ENCODE measurements around the gene ZFYVE21.

The ZFYVE21 gene

DNA sequence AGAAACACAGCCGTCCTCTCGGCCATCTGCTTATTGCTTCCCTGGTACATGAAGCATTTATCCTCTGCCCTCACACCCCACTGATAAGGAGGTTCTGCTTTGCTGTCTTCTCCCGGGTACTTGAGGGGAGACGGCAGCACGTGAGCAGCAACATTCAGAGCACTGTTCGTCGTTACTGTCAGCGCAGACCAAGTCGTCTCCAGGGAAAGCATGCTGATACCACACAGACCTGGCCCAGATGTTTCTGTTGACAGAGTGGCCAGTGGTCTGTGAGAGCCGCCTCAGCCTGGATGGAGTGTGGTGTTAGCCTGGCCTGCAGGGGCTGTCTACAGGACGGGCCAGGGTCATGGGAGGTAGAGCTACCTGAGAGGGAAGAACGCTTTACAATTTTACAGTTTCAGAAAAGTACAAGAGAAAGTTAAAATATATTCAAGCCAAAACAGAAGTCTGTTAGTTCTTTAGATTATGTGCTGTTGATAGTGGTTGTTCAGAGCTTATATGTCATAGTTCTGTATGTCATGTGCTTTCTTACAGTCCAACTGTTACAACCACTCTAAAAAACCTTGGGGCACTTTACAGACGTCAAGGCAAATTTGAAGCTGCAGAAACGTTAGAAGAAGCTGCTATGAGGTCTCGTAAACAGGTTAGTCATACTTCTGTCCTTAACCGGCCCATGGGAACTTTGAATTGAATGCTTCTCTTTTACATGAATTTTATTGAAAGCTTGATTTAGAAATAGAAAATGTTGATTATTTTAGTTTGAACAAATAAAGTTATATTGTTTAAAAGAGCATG is 38.5 kb upstream of the ZFYVE21 start:
- Histone ChIP-seq H3K27ac (replicated peaks) (no peak overlapping the region), H3K4me3 (replicated peaks; ENCODE audit: insufficient read depth, low read length) (no peak overlapping the region), H3K27me3 (ENCODE audit: insufficient read depth, poor library complexity, severe bottlenecking) (no peaks in the 10 kb centered on the region)
- DNase-seq (ENCODE audit: low read depth in 1 of 2, low spot score in 1 of 2) = no peak
- no peak for TF ChIP-seq CTCF (IDR thresholded peaks at IDR 0.05; ENCODE audit: insufficient read depth, low read length)
- TF ChIP-seq POLR2AphosphoS5 (IDR thresholded peaks at IDR 0.05; ENCODE audit: low read depth) = no peak
- no peak for TF ChIP-seq GABPA (IDR thresholded peaks at IDR 0.05; ENCODE audit: low read depth)
- TF ChIP-seq, protein P1, sequence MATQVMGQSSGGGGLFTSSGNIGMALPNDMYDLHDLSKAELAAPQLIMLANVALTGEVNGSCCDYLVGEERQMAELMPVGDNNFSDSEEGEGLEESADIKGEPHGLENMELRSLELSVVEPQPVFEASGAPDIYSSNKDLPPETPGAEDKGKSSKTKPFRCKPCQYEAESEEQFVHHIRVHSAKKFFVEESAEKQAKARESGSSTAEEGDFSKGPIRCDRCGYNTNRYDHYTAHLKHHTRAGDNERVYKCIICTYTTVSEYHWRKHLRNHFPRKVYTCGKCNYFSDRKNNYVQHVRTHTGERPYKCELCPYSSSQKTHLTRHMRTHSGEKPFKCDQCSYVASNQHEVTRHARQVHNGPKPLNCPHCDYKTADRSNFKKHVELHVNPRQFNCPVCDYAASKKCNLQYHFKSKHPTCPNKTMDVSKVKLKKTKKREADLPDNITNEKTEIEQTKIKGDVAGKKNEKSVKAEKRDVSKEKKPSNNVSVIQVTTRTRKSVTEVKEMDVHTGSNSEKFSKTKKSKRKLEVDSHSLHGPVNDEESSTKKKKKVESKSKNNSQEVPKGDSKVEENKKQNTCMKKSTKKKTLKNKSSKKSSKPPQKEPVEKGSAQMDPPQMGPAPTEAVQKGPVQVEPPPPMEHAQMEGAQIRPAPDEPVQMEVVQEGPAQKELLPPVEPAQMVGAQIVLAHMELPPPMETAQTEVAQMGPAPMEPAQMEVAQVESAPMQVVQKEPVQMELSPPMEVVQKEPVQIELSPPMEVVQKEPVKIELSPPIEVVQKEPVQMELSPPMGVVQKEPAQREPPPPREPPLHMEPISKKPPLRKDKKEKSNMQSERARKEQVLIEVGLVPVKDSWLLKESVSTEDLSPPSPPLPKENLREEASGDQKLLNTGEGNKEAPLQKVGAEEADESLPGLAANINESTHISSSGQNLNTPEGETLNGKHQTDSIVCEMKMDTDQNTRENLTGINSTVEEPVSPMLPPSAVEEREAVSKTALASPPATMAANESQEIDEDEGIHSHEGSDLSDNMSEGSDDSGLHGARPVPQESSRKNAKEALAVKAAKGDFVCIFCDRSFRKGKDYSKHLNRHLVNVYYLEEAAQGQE (IDR thresholded peaks at IDR 0.05; ENCODE audit: insufficient replicate concordance, low read depth) = no peak
- TF ChIP-seq SPI1 (IDR thresholded peaks at IDR 0.05; ENCODE audit: borderline replicate concordance, low read depth) = no peak

- DNase-seq (ENCODE audit: low read depth in 1 of 2, low spot score in 1 of 2) = peak; percentile 46 to 80
- no peaks in the 10 kb centered on the region for H3K27me3 ChIP-seq (ENCODE audit: insufficient read depth, poor library complexity, severe bottlenecking)
- H3K27ac ChIP-seq (replicated peaks) = no peak overlapping the region
- no peak overlapping the region for H3K4me3 ChIP-seq (replicated peaks; ENCODE audit: insufficient read depth, low read length)
- TF ChIP-seq, protein P1 (IDR thresholded peaks at IDR 0.05; ENCODE audit: insufficient replicate concordance, low read depth) = no peak
- TF ChIP-seq GABPA (IDR thresholded peaks at IDR 0.05; ENCODE audit: low read depth) (no peak), CTCF (IDR thresholded peaks at IDR 0.05; ENCODE audit: insufficient read depth, low read length) (peak; percentile 79), POLR2AphosphoS5 (IDR thresholded peaks at IDR 0.05; ENCODE audit: low read depth) (0 out of 2 replicates have a peak, but pooled peaks have one; percentile 14), SPI1 (IDR thresholded peaks at IDR 0.05; ENCODE audit: borderline replicate concordance, low read depth) (peak; percentile 87)
Observed at GRCh38 chr14:103679351-103679750, 36.3 kb upstream of the ZFYVE21 start.

DNA sequence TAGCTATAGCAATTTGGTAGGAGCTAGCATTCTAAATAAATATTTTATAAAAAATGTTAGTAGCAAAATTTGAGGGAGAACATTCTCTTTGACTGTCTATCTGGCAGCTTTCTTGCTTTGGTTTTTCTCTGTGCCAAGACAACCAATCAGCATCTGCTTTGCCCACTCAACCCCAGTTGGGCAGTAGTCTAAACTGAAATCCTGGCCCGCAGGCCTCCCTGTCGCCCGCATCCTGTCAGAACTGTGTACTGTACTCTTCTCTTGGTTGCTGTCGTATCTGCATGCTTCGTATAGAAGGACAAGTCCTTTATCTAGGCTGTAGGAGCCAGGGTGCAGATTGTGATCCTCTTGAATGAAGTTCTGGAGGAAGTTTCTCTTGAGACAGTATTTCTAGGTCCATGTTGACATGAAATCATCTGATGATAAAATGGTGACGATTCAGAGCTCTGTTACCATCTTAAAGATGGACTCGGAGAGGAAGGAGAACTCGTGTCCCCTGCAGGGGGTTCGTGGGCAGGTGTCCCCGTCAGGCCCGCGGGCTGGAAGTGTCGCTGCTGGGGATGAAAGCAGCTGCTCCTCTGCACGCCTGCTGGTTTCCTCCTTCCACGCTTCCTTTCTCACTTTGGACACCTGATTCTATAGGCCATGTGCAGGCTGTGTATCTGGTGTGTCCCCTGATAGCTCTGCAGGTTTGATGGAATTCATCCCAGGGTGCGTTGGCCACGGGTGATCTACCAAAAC is 34.9 kb upstream of the ZFYVE21 start:
- no peak for TF ChIP-seq CTCF (IDR thresholded peaks at IDR 0.05; ENCODE audit: insufficient read depth, low read length)
- no peak for TF ChIP-seq POLR2AphosphoS5 (IDR thresholded peaks at IDR 0.05; ENCODE audit: low read depth)
- TF ChIP-seq, protein P1 (IDR thresholded peaks at IDR 0.05; ENCODE audit: insufficient replicate concordance, low read depth) = no peak
- TF ChIP-seq SPI1 (IDR thresholded peaks at IDR 0.05; ENCODE audit: borderline replicate concordance, low read depth) = no peak
- no peak for TF ChIP-seq GABPA (IDR thresholded peaks at IDR 0.05; ENCODE audit: low read depth)
- Histone ChIP-seq H3K27me3 (ENCODE audit: insufficient read depth, poor library complexity, severe bottlenecking) (no peaks in the 10 kb centered on the region), H3K4me3 (replicated peaks; ENCODE audit: insufficient read depth, low read length) (no peak overlapping the region), H3K27ac (replicated peaks) (no peak overlapping the region)
- no peak for DNase-seq (ENCODE audit: low read depth in 1 of 2, low spot score in 1 of 2)

Data from HL-60 (cell line).